K562 treated with DMSO at 1 percent for 4 hours (cell line): Measurements from ENCODE around the gene GET3. TPM values are rescaled to one million over a fixed set of nuclear protein-coding genes. Genes with fewer than 3 reads are reported as not detected.

ENCODE experiments used
- total RNA-seq: library from RNA; unstranded; fragments of 300-600 nt; gene quantifications from 2 replicates; pipeline ENCODE4 v1.2.3, GENCODE V29; 2022; ENCODE audit not compliant: insufficient read depth

Gene GET3
- 93.8 and 110 TPM in 2 replicates for total RNA-seq

GRCh38 chr19:12736995-12737834, at the start of gene GET3:
TSS of gene GET3 (plus strand) at chr19:12737497. CDS start at chr19:12737506, 9 bp downstream.

GRCh38 chr19:12696366-12697335, 40.6 kb upstream of the GET3 start, which contains the start of gene FBXW9:
TSS of gene FBXW9 (minus strand) at chr19:12696631. CDS start at chr19:12696581, 50 bp downstream.

GRCh38 chr19:12723641-12724426, 13.5 kb upstream of the GET3 start, which contains the start of gene TNPO2:
TSS of gene TNPO2 (minus strand) at chr19:12723932. CDS start at chr19:12720977, 2,955 bp downstream.

GRCh38 chr19:12751635-12752034, 14.3 kb downstream of the GET3 start, which contains the start of gene BEST2:
TSS of gene BEST2 (plus strand) at chr19:12751791. CDS start at chr19:12752593, 802 bp downstream.

GRCh38 chr19:12774588-12775555, 37.6 kb downstream of the GET3 start, which contains the start of gene HOOK2:
TSS of gene HOOK2 (minus strand) at chr19:12775552. CDS start at chr19:12775449, 103 bp downstream.

GRCh38 chr19:12791345-12792050, 54.2 kb downstream of the GET3 start, which contains the start of gene JUNB:
TSS of gene JUNB (plus strand) at chr19:12791486. CDS start at chr19:12791772, 286 bp downstream.

Other genes with a start within 250 kb of the GET3 start
- 2.7 and 3.2 TPM in 2 replicates for gene ZNF564, start 186.0 kb upstream of the GET3 start, total RNA-seq
- 1.8 TPM in 2 replicates for gene ZNF490, start 126.7 kb upstream of the GET3 start, total RNA-seq
- 4.7 and 5.7 TPM in 2 replicates for gene ZNF791, start 126.6 kb upstream of the GET3 start, total RNA-seq
- gene MAN2B1, start 70.8 kb upstream of the GET3 start, total RNA-seq: 112 and 118 TPM in 2 replicates
- gene WDR83, start 70.7 kb upstream of the GET3 start, total RNA-seq: 13.2 and 16.5 TPM in 2 replicates
- 115 and 119 TPM in 2 replicates for gene DHPS, start 55.6 kb upstream of the GET3 start, total RNA-seq
- not detected in 2 replicates for gene GNG14, start 49.5 kb upstream of the GET3 start, total RNA-seq
- 9.8 and 12.8 TPM in 2 replicates for gene FBXW9, start 40.9 kb upstream of the GET3 start, total RNA-seq
- 24.6 and 26.8 TPM in 2 replicates for gene TNPO2, start 13.6 kb upstream of the GET3 start, total RNA-seq
- 429 and 468 TPM in 2 replicates for gene TRIR, start 2.8 kb upstream of the GET3 start, total RNA-seq
- gene BEST2, start 14.3 kb downstream of the GET3 start, total RNA-seq: not detected in 2 replicates
- gene HOOK2, start 38.1 kb downstream of the GET3 start, total RNA-seq: 14.4 and 15.7 TPM in 2 replicates
- gene JUNB, start 54.0 kb downstream of the GET3 start, total RNA-seq: 74.2 and 74.3 TPM in 2 replicates
- 371 and 398 TPM in 2 replicates for gene PRDX2, start 64.3 kb downstream of the GET3 start, total RNA-seq
- 2.4 TPM in 1 of 2 replicates, not detected in the other for gene THSD8, start 64.6 kb downstream of the GET3 start, total RNA-seq
- 55.9 and 64.5 TPM in 2 replicates for gene RNASEH2A, start 69.1 kb downstream of the GET3 start, total RNA-seq
- gene RTBDN, start 97.1 kb downstream of the GET3 start, total RNA-seq: not detected in 2 replicates
- 5.8 and 8.0 TPM in 2 replicates for gene MAST1, start 101.0 kb downstream of the GET3 start, total RNA-seq
- gene DNASE2, start 144.0 kb downstream of the GET3 start, total RNA-seq: 145 and 148 TPM in 2 replicates
- 30.8 and 50.0 TPM in 2 replicates for gene KLF1, start 149.7 kb downstream of the GET3 start, total RNA-seq
- gene GCDH, start 153.7 kb downstream of the GET3 start, total RNA-seq: 10.2 and 12.5 TPM in 2 replicates
- gene SYCE2, start 181.8 kb downstream of the GET3 start, total RNA-seq: 1.4 and 2.5 TPM in 2 replicates
- 105 and 107 TPM in 2 replicates for gene FARSA, start 196.2 kb downstream of the GET3 start, total RNA-seq
- gene CALR, start 201.1 kb downstream of the GET3 start, total RNA-seq: 624 and 631 TPM in 2 replicates
- gene RAD23A, start 208.4 kb downstream of the GET3 start, total RNA-seq: 148 and 165 TPM in 2 replicates
- 32.9 and 34.3 TPM in 2 replicates for gene GADD45GIP1, start 219.7 kb downstream of the GET3 start, total RNA-seq
- gene DAND5, start 232.1 kb downstream of the GET3 start, total RNA-seq: 0.71 TPM in 1 of 2 replicates, not detected in the other